ENCODE measurements around the gene SNX11. TPM values are rescaled to one million over a fixed set of nuclear protein-coding genes. Genes with fewer than 3 reads are reported as not detected.

SNX11 gene
- total and polyA plus RNA-seq, 4 donors = 6.4 to 11.4 (median 8.5) TPM

DNA sequence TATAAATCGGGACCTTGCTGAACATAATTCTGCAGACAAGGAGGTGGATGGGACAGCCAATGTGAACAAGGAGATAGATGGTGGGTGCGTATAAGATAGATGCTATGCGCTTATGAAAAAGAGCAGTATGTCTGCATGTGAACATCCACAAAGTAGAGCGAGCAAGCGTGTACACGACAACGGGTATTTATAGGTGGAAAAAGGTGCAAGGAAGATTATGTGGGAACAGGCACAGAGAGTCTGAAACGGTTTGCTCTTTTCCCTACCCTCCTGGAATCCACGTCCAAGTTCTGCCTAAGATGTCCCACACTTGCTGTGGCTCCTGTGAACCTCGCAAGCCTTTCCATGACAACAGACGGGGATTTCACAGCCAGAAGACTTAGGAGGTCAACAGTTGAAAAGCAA is 43.0 kb downstream of the SNX11 start:
- Histone ChIP-seq H3K27me3 (ENCODE audit: control insufficient read depth in 4 of 4, insufficient read depth in 4 of 4, low read length in 3 of 4) (no peaks in the 10 kb centered on the region), H3K36me3 (ENCODE audit: control insufficient read depth in 4 of 4, insufficient read depth in 3 of 4, low read depth in 1 of 4, low read length in 3 of 4) (peaks cover 0 to 7% (median 3%) of the 10 kb centered on the region in 4 donors), H3K27ac (ENCODE audit: low read depth in 1 of 2, low read length in 2 of 2) (no peak overlapping the region), H3K9me3 (ENCODE audit: control insufficient read depth in 4 of 4, low read length in 3 of 4) (no peaks in the 10 kb centered on the region), H3K4me3 (ENCODE audit: low read depth in 1 of 3, low read length in 3 of 3) (no peak overlapping the region), H3K9ac (ENCODE audit: low read depth in 1 of 2, low read length in 2 of 2) (no peak overlapping the region), H3K4me1 (ENCODE audit: control insufficient read depth in 4 of 4, insufficient read depth in 4 of 4, low read length in 3 of 4) (peaks cover 0 to 21% (median 15%) of the 10 kb centered on the region in 4 donors)
- WGBS = 86% methylated on average over 11 of the region's 11 CpGs
- no peak for DNase-seq (ENCODE audit: low spot score)
- no peak for TF ChIP-seq RAD21 (IDR thresholded peaks at IDR 0.05)
- no peak for TF ChIP-seq EGR1 (IDR thresholded peaks at IDR 0.05; ENCODE audit: low read depth in 2 of 2)
- no peak for TF ChIP-seq FOXA2 (IDR thresholded peaks at IDR 0.05)
- TF ChIP-seq JUND (IDR thresholded peaks at IDR 0.05) = no peak
- TF ChIP-seq, protein P1, sequence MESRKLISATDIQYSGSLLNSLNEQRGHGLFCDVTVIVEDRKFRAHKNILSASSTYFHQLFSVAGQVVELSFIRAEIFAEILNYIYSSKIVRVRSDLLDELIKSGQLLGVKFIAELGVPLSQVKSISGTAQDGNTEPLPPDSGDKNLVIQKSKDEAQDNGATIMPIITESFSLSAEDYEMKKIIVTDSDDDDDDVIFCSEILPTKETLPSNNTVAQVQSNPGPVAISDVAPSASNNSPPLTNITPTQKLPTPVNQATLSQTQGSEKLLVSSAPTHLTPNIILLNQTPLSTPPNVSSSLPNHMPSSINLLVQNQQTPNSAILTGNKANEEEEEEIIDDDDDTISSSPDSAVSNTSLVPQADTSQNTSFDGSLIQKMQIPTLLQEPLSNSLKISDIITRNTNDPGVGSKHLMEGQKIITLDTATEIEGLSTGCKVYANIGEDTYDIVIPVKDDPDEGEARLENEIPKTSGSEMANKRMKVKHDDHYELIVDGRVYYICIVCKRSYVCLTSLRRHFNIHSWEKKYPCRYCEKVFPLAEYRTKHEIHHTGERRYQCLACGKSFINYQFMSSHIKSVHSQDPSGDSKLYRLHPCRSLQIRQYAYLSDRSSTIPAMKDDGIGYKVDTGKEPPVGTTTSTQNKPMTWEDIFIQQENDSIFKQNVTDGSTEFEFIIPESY (IDR thresholded peaks at IDR 0.05) = no peak
- TF ChIP-seq NR2F2 (IDR thresholded peaks at IDR 0.05) = no peak
- TF ChIP-seq YY1 (IDR thresholded peaks at IDR 0.05) = no peak
- TF ChIP-seq, protein P2, sequence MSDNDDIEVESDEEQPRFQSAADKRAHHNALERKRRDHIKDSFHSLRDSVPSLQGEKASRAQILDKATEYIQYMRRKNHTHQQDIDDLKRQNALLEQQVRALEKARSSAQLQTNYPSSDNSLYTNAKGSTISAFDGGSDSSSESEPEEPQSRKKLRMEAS (IDR thresholded peaks at IDR 0.05) = no peak
- no peak for TF ChIP-seq HNF4G (IDR thresholded peaks at IDR 0.05)
- no peak for TF ChIP-seq FOXA1 (IDR thresholded peaks at IDR 0.05)
- TF ChIP-seq, protein P3, sequence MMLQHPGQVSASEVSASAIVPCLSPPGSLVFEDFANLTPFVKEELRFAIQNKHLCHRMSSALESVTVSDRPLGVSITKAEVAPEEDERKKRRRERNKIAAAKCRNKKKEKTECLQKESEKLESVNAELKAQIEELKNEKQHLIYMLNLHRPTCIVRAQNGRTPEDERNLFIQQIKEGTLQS (IDR thresholded peaks at IDR 0.05) = no peak
- no peak for TF ChIP-seq GABPA (IDR thresholded peaks at IDR 0.05 in 1 of 2, conservative IDR thresholded peaks at IDR 0.05 in 1 of 2)
- TF ChIP-seq SP1 (IDR thresholded peaks at IDR 0.05) = no peak
- TF ChIP-seq TAF1 (conservative IDR thresholded peaks at IDR 0.05) = no peak
- TF ChIP-seq, protein P4, sequence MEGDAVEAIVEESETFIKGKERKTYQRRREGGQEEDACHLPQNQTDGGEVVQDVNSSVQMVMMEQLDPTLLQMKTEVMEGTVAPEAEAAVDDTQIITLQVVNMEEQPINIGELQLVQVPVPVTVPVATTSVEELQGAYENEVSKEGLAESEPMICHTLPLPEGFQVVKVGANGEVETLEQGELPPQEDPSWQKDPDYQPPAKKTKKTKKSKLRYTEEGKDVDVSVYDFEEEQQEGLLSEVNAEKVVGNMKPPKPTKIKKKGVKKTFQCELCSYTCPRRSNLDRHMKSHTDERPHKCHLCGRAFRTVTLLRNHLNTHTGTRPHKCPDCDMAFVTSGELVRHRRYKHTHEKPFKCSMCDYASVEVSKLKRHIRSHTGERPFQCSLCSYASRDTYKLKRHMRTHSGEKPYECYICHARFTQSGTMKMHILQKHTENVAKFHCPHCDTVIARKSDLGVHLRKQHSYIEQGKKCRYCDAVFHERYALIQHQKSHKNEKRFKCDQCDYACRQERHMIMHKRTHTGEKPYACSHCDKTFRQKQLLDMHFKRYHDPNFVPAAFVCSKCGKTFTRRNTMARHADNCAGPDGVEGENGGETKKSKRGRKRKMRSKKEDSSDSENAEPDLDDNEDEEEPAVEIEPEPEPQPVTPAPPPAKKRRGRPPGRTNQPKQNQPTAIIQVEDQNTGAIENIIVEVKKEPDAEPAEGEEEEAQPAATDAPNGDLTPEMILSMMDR (IDR thresholded peaks at IDR 0.05; ENCODE audit: low read depth, low read length, missing input control) = no peak
- no peak for TF ChIP-seq RXRA (IDR thresholded peaks at IDR 0.05)
- TF ChIP-seq, protein P5, sequence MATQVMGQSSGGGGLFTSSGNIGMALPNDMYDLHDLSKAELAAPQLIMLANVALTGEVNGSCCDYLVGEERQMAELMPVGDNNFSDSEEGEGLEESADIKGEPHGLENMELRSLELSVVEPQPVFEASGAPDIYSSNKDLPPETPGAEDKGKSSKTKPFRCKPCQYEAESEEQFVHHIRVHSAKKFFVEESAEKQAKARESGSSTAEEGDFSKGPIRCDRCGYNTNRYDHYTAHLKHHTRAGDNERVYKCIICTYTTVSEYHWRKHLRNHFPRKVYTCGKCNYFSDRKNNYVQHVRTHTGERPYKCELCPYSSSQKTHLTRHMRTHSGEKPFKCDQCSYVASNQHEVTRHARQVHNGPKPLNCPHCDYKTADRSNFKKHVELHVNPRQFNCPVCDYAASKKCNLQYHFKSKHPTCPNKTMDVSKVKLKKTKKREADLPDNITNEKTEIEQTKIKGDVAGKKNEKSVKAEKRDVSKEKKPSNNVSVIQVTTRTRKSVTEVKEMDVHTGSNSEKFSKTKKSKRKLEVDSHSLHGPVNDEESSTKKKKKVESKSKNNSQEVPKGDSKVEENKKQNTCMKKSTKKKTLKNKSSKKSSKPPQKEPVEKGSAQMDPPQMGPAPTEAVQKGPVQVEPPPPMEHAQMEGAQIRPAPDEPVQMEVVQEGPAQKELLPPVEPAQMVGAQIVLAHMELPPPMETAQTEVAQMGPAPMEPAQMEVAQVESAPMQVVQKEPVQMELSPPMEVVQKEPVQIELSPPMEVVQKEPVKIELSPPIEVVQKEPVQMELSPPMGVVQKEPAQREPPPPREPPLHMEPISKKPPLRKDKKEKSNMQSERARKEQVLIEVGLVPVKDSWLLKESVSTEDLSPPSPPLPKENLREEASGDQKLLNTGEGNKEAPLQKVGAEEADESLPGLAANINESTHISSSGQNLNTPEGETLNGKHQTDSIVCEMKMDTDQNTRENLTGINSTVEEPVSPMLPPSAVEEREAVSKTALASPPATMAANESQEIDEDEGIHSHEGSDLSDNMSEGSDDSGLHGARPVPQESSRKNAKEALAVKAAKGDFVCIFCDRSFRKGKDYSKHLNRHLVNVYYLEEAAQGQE (IDR thresholded peaks at IDR 0.05) = no peak
- TF ChIP-seq HNF4A (conservative IDR thresholded peaks at IDR 0.05) = no peak

Measured in liver (tissue), 9 donors.